ENCODE results near the gene ZNF785. TPM values are rescaled to one million over a fixed set of nuclear protein-coding genes. Genes with fewer than 3 reads are reported as not detected.
A peak's percentile ranks its signal among the peaks of the same experiment; 100 is the strongest.

ZNF785 gene
- total and polyA plus RNA-seq, 2 of the 13 experiments (the other 11 are each of a cell fraction or from before 2014, with no cell fraction given), result 0.01 TPM; not detected in 1

DNA sequence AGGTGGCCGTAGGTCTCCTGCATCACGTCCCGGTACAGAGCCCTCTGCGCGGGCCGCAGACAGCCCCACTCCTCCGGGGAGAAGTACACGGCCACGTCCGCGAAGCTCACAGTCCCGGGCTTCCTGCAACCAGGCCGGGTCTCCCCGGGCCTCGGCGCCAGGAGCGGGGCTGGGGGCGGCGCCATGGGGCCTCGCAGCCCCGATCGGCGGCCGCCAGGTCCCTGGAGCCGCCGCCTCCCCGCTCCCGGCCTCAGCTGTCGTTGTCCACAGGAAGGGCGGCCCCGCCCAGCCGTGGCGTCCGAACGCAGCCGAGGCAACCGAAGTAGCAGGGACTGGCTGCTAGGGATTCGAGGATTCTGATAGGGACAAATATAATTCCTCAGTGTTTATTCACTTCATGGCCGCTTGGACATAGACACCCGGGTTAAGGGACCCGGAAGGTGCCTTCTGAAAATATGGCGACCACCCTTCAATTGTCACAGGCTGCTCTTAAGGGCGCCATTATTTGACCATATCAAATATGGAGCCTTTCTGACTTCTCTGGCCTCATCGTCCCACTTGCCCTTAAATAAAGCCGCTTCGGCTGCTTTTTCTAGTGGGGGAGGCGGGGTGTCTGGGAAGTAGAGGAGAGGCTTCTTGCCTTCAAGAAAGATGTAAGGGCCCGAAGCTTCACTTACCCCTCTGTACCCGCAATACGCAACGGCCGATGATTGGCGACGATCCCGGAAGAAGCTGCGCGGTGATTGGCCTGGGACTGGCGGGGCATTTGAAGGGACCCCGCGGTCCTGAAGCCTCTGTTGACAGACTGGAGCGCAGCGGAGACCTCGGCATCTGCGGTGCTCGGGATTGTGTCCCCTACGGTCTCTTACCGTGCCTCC is 13.8 kb downstream of the ZNF785 start, which contains the start of gene ZNF688 (continued):
- TF ChIP-seq PAF1 (CRISPR knock-in tag; IDR thresholded peaks at IDR 0.05) (no peak), ZNF580 (CRISPR knock-in tag; IDR thresholded peaks at IDR 0.05; ENCODE audit: borderline replicate concordance, low read depth) (peak; percentile 24; the same call in 1 of the 2 replicates), IKZF5 (CRISPR knock-in tag; IDR thresholded peaks at IDR 0.05) (peak; percentile 62; the same call in 1 of the 2 replicates), ZFP82 (CRISPR knock-in tag; IDR thresholded peaks at IDR 0.05; ENCODE audit: borderline replicate concordance) (no peak), ZFP36L2 (CRISPR knock-in tag; IDR thresholded peaks at IDR 0.05) (no peak), TAF1 (CRISPR knock-in tag; IDR thresholded peaks at IDR 0.05) (peak; percentile 70; the same call in 1 of the 2 replicates), SOX13 (IDR thresholded peaks at IDR 0.05) (no peak), SOX13 (CRISPR knock-in tag; conservative IDR thresholded peaks at IDR 0.05 in 1 of 2, IDR thresholded peaks at IDR 0.05 in 1 of 2) (no peak; a peak in 1 of 4 replicates), PAWR (CRISPR knock-in tag; IDR thresholded peaks at IDR 0.05; ENCODE audit: borderline replicate concordance) (no peak), ZNF550 (CRISPR knock-in tag; IDR thresholded peaks at IDR 0.05; ENCODE audit: borderline replicate concordance) (peak; percentile 35; the same call in 1 of the 2 replicates), PHF8 (CRISPR knock-in tag; IDR thresholded peaks at IDR 0.05) (peak; percentile 78), HOXA7 (CRISPR knock-in tag; IDR thresholded peaks at IDR 0.05) (no peak), MZF1 (CRISPR knock-in tag; IDR thresholded peaks at IDR 0.05; ENCODE audit: borderline replicate concordance) (no peak), SP4 (CRISPR knock-in tag; IDR thresholded peaks at IDR 0.05) (peak; percentile 87), MTERF4 (CRISPR knock-in tag; IDR thresholded peaks at IDR 0.05) (peak; percentile 87), ZBTB33 (CRISPR knock-in tag; IDR thresholded peaks at IDR 0.05) (no peak), THAP8 (CRISPR knock-in tag; IDR thresholded peaks at IDR 0.05; ENCODE audit: borderline replicate concordance) (no peak)
- TF ChIP-seq, protein P1, sequence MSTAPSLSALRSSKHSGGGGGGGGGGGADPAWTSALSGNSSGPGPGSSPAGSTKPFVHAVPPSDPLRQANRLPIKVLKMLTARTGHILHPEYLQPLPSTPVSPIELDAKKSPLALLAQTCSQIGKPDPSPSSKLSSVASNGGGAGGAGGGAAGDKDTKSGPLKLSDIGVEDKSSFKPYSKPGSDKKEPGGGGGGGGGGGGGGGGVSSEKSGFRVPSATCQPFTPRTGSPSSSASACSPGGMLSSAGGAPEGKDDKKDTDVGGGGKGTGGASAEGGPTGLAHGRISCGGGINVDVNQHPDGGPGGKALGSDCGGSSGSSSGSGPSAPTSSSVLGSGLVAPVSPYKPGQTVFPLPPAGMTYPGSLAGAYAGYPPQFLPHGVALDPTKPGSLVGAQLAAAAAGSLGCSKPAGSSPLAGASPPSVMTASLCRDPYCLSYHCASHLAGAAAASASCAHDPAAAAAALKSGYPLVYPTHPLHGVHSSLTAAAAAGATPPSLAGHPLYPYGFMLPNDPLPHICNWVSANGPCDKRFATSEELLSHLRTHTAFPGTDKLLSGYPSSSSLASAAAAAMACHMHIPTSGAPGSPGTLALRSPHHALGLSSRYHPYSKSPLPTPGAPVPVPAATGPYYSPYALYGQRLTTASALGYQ (CRISPR knock-in tag; IDR thresholded peaks at IDR 0.05), result no peak
- TF ChIP-seq, protein P2, sequence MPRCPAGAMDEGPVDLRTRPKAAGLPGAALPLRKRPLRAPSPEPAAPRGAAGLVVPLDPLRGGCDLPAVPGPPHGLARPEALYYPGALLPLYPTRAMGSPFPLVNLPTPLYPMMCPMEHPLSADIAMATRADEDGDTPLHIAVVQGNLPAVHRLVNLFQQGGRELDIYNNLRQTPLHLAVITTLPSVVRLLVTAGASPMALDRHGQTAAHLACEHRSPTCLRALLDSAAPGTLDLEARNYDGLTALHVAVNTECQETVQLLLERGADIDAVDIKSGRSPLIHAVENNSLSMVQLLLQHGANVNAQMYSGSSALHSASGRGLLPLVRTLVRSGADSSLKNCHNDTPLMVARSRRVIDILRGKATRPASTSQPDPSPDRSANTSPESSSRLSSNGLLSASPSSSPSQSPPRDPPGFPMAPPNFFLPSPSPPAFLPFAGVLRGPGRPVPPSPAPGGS (CRISPR knock-in tag; IDR thresholded peaks at IDR 0.05), result peak; percentile 69
